Coronary artery (tissue), 2 donors: Measurements from ENCODE around the gene UBE2L3.
"Not testable (repeated sequence)": the region's sequence is repeated elsewhere in the genome, so short reads cannot be mapped to it uniquely, and the experiment has no call there.

Experiments
- DNase-seq: peaks from one replicate; pipeline ENCODE4 v3.0.0-alpha.2; 2017; ENCODE audit warnings: low spot score
- H3K27ac ChIP-seq, 2 donors: fragments of 200-600 bp; sonication (generic); one replicate each; pipeline ENCODE4 v1.5.1; 2016 to 2019
- H3K4me3 ChIP-seq: fragments of 200-600 bp; sonication (generic); 2 replicates; pipeline ENCODE4 v1.5.1; 2016; ENCODE audit warnings: mild to moderate bottlenecking, moderate library complexity
- CTCF ChIP-seq: fragments of 200-600 bp; sonication (generic); IDR thresholded peaks from one replicate; pipeline ENCODE4 v1.5.1; 2019; ENCODE audit warnings: antibody characterized with exemption

Gene UBE2L3

GRCh38 chr22:21640810-21641209, 73.3 kb downstream of the UBE2L3 start:
- H3K4me3 ChIP-seq, result no peak overlapping the region
- TF ChIP-seq CTCF, result no peak
- no peak overlapping the region for H3K27ac ChIP-seq
- DNase-seq, result no peak

- no peak for TF ChIP-seq CTCF
- Histone ChIP-seq H3K27ac (peak overlapping the region in 1 of 2 donors; percentile 66), H3K4me3 (peak overlapping the region; percentile 74)
- no peak for DNase-seq
Measured at GRCh38 chr22:21641417-21641788, 73.9 kb downstream of the UBE2L3 start.

GRCh38 chr22:21641789-21642583, 74.5 kb downstream of the UBE2L3 start, which contains the start of gene SDF2L1:
SDF2L1 (plus strand) TSS chr22:21642302; CDS start chr22:21642337, 35 bp downstream.
- no peak for TF ChIP-seq CTCF
- Histone ChIP-seq H3K4me3 (peak within 1 kb of the TSS; percentile 74), H3K27ac (peak within 1 kb of the TSS; percentile 46 to 76)
- DNase-seq, result peak; percentile 99

- H3K27ac ChIP-seq, result peak overlapping the region; percentile 46 to 76
- TF ChIP-seq CTCF, result no peak
- peak overlapping the region; percentile 74 for H3K4me3 ChIP-seq
- DNase-seq, result no peak
Measured at GRCh38 chr22:21642584-21643448, 75.3 kb downstream of the UBE2L3 start.

- TF ChIP-seq CTCF, result no peak
- peak overlapping the region; percentile 74 for H3K4me3 ChIP-seq
- no peak overlapping the region for H3K27ac ChIP-seq
- DNase-seq, result no peak
Measured at GRCh38 chr22:21643533-21644357, 76.2 kb downstream of the UBE2L3 start.

GRCh38 chr22:21645513-21645912, 78.0 kb downstream of the UBE2L3 start:
- not testable (repeated sequence) for H3K4me3 ChIP-seq, DNase-seq, H3K27ac ChIP-seq
